Fibroblast of lung (primary cell): ENCODE results near the gene SLC6A8.

Experiments
- EZH2 ChIP-seq: IDR thresholded peaks from 2 replicates; pipeline ENCODE4 v1.5.1; 2012; ENCODE audit warnings: low read length, control low read depth, mild to moderate bottlenecking; ENCODE audit errors: missing control alignments
- TF ChIP-seq, protein P1 (sequence below), 2 donors: IDR thresholded peaks in 1 of 2; conservative IDR thresholded peaks in 1 of 2; 1 replicate in 1 of 2; 2 replicates in 1 of 2; pipeline ENCODE4 v1.5.1; 2011 to 2012; ENCODE audit warnings: low read length in 2 of 2, control low read depth in 1 of 2, inconsistent platforms in 1 of 2, low read depth in 1 of 2, mild to moderate bottlenecking in 1 of 2

- TF ChIP-seq, protein P1, sequence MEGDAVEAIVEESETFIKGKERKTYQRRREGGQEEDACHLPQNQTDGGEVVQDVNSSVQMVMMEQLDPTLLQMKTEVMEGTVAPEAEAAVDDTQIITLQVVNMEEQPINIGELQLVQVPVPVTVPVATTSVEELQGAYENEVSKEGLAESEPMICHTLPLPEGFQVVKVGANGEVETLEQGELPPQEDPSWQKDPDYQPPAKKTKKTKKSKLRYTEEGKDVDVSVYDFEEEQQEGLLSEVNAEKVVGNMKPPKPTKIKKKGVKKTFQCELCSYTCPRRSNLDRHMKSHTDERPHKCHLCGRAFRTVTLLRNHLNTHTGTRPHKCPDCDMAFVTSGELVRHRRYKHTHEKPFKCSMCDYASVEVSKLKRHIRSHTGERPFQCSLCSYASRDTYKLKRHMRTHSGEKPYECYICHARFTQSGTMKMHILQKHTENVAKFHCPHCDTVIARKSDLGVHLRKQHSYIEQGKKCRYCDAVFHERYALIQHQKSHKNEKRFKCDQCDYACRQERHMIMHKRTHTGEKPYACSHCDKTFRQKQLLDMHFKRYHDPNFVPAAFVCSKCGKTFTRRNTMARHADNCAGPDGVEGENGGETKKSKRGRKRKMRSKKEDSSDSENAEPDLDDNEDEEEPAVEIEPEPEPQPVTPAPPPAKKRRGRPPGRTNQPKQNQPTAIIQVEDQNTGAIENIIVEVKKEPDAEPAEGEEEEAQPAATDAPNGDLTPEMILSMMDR (conservative IDR thresholded peaks at IDR 0.05 in 1 of 2, IDR thresholded peaks at IDR 0.05 in 1 of 2; ENCODE audit: low read depth in 1 of 2, low read length in 2 of 2), result no peak
- no peak for TF ChIP-seq EZH2
Measured at GRCh38 chrX:153688506-153688905, 780 bp downstream of the SLC6A8 start.
